GM18507 (cell line): Measurements from ENCODE around the gene NUTF2.
A peak's percentile ranks its signal among the peaks of the same experiment; 100 is the strongest.
"Not testable (repeated sequence)": the region's sequence is repeated elsewhere in the genome, so short reads cannot be mapped to it uniquely, and the experiment has no call there.

Experiments used
- DNase-seq: peaks from one replicate; pipeline ENCODE4 v3.0.0; 2011; ENCODE audit warnings: low read depth; ENCODE audit not compliant: insufficient read length; ENCODE audit errors: extremely low spot score
- FAIRE-seq: peaks from 2 replicates; lab custom pipeline; 2011; peaks lifted over from hg19 to GRCh38; lab: Jason Lieb, UNC

NUTF2 gene

GRCh38 chr16:67834242-67834614, 12.5 kb upstream of the NUTF2 start:
- no peak for FAIRE-seq
- DNase-seq, result no peak

GRCh38 chr16:67837190-67837589, 9.5 kb upstream of the NUTF2 start:
- FAIRE-seq, DNase-seq: not testable (repeated sequence)

- DNase-seq (no peak), FAIRE-seq (no peak)
Measured at GRCh38 chr16:67837811-67838210, 8.9 kb upstream of the NUTF2 start.

DNA sequence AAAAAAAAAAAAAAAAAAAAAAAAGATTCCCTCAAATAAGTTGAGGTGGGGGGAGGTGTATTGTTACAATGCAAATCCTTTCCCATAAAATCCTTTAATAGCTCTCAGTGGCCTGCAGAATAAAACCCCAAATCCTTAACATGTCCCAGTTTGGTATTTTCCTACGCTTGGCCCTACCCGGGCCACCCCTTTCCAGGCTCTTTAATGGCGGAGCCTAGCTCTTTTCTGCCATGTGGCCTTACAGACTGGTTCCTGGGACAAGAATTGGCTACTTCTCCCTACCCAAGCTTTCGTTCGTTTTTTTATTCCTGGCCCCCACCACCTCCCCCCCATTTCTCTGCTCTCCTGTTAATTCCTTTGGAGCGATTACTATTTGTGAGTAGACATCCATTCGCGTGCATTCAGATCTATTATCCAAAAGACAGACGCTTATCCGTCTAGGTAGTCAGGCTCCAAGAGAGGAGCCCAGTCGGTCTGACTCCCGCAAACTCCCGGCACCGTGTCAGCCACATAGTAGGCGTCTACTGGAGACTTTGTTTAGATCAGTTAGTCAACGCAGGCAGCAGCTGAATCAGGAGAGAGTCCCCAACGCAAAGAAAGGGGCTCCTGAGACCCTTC, 5.4 kb upstream of the NUTF2 start:
- DNase-seq (no peak), FAIRE-seq (no peak)

- FAIRE-seq, result peak; percentile 81
- peak; percentile 80 for DNase-seq
Measured at GRCh38 chr16:67841816-67842508, 4.8 kb upstream of the NUTF2 start, which contains the start of gene THAP11. Gene THAP11, plus strand, starts transcription at chr16:67842320. Its CDS starts 235 bp downstream, at chr16:67842555.

DNA sequence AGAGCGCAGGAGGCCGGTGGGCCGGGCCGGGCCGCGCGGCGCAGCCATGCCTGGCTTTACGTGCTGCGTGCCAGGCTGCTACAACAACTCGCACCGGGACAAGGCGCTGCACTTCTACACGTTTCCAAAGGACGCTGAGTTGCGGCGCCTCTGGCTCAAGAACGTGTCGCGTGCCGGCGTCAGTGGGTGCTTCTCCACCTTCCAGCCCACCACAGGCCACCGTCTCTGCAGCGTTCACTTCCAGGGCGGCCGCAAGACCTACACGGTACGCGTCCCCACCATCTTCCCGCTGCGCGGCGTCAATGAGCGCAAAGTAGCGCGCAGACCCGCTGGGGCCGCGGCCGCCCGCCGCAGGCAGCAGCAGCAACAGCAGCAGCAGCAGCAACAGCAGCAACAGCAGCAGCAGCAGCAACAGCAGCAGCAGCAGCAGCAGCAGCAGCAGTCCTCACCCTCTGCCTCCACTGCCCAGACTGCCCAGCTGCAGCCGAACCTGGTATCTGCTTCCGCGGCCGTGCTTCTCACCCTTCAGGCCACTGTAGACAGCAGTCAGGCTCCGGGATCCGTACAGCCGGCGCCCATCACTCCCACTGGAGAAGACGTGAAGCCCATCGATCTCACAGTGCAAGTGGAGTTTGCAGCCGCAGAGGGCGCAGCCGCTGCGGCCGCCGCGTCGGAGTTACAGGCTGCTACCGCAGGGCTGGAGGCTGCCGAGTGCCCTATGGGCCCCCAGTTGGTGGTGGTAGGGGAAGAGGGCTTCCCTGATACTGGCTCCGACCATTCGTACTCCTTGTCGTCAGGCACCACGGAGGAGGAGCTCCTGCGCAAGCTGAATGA, 4.0 kb upstream of the NUTF2 start:
- FAIRE-seq, result no peak
- DNase-seq, result no peak

GRCh38 chr16:67843343-67843765, 3.4 kb upstream of the NUTF2 start:
- FAIRE-seq, result no peak

GRCh38 chr16:67844497-67844896, 2.2 kb upstream of the NUTF2 start:
- FAIRE-seq (no peak), DNase-seq (no peak)

More at GRCh38 chr16:67843343-67843765, 3.4 kb upstream of the NUTF2 start:
- no peak for DNase-seq

- DNase-seq (no peak), FAIRE-seq (no peak)
Measured at GRCh38 chr16:67845291-67846062, 1.3 kb upstream of the NUTF2 start.

DNA sequence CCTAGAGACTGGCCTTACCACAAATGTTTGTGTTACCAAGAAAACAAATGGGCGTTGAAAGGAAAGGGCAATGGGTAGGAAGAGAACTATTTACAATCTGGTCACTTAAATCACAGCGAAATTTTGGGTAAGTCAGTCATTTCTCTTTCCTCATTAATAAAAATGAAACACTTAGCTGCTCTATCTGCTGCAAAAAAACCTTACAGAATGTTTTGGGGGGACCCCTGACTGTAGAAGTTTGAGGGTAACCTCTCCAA, 742 bp upstream of the NUTF2 start:
- no peak for FAIRE-seq

DNA sequence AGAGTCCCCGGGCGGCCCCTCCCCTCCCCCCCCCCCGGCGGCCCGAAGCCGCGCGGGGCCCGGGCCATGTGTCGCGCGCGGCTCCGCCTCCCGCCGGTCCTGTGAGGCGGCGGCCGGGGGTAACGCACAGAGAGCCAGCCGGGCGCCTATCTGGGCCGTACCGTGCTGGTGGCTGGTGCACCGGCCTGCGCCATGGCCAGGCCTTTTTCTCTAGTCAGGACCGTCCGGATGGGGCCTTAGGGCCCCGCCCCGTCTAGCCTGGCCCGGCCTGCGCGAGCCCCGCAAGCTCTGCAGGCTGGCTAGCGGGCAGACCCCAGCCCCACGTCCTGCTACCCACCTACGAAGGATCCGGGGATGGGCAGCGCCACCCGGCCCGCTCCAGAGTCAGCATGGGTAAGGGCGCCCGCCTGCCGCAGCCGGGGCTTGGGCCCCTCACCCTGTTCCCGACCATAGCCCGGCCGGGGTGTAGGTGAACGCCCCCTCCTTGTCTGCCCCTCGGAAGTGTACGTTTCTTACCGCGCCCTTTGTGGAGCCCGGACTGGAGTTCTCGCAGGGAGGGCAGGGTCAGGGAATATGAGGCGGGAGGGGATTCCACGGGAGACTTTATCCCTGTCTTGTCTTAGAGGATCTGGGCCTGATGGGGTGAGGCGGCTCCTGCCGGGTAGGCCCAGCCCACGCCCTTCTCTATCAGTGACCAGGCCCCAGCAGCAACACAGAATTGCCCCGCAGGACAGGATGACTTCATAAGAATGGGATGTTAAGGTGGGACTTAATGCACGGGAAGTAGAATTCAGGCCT, 530 bp downstream of the NUTF2 start, which contains the start of gene CENPT:
TSS of gene CENPT (minus strand) at position 630 of the 798 bp plus-strand sequence. CDS start 13,834 bp downstream, outside the sequence.
- FAIRE-seq, result no peak
- peak; percentile 54 for DNase-seq

More for the DNA sequence above, 742 bp upstream of the NUTF2 start:
- no peak for DNase-seq

GRCh38 chr16:67848118-67848517, 1.4 kb downstream of the NUTF2 start:
- FAIRE-seq (no peak), DNase-seq (no peak)

- DNase-seq (no peak), FAIRE-seq (no peak)
Measured at GRCh38 chr16:67853670-67854069, 6.9 kb downstream of the NUTF2 start.

DNA sequence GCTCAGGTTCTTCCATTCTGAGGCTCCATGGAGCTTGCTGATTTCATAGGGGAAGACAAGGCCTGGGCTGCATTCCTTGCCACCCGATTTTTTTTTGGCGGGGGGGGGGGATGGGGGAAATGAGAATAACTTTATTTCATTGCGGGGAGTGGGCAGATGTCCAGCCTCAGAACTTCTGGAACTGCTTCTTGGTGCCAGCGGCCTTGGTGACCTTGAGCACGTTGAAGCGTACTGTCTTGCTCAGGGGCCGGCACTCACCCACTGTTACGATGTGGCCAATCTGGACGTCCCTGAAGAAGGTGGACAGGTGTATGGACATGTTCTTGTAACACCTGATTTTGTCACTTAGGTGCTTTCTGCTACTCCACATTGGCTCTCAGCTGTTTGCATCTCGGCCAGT, 9.1 kb downstream of the NUTF2 start:
- FAIRE-seq (no peak), DNase-seq (no peak)

- FAIRE-seq (no peak), DNase-seq (no peak)
Measured at GRCh38 chr16:67856927-67857546, 10.3 kb downstream of the NUTF2 start.

- FAIRE-seq (no peak), DNase-seq (no peak)
Measured at GRCh38 chr16:67857547-67858233, 11.0 kb downstream of the NUTF2 start.

- FAIRE-seq, result no peak
- no peak for DNase-seq
Measured at GRCh38 chr16:67858500-67858899, 11.8 kb downstream of the NUTF2 start.
